HEK293T (cell line): ENCODE data around the gene KRTAP27-1.

ENCODE experiments used
- CTCF ChIA-PET: fragments of 350-600 bp; formaldehyde crosslinking; extraction: SDS; loops from one replicate; lab custom pipeline; 2021; ENCODE audit warnings: antibody characterized with exemption, inconsistent platforms; lab: Yijun Ruan, JAX
- POLR2A ChIA-PET: fragments of 350-600 bp; formaldehyde crosslinking; extraction: SDS; loops from one replicate; lab custom pipeline; 2020; ENCODE audit warnings: antibody characterized with exemption, inconsistent platforms; lab: Yijun Ruan, JAX
- DNase-seq: peaks from one replicate; pipeline ENCODE4 v3.0.0; 2012; ENCODE audit warnings: mixed read lengths; ENCODE audit errors: extremely low spot score
- ARNT ChIP-seq: fragments of 450-650 bp; IDR thresholded peaks from 2 replicates; pipeline ENCODE4 v1.6.1; 2017; ENCODE audit warnings: mild to moderate bottlenecking
- BHLHE40 ChIP-seq: fragments of 450-650 bp; IDR thresholded peaks from 2 replicates; pipeline ENCODE4 v1.6.1; 2016; ENCODE audit warnings: mild to moderate bottlenecking, moderate library complexity, borderline replicate concordance
- CTBP1 ChIP-seq: fragments of 450-650 bp; IDR thresholded peaks from 2 replicates; pipeline ENCODE4 v1.6.1; 2016; ENCODE audit warnings: borderline replicate concordance
- ELF4 ChIP-seq: fragments of 450-650 bp; IDR thresholded peaks from 2 replicates; pipeline ENCODE4 v1.6.1; 2017; ENCODE audit warnings: antibody characterized with exemption
- FOXA1 ChIP-seq: fragments of 450-650 bp; IDR thresholded peaks from 2 replicates; pipeline ENCODE4 v1.6.1; 2016; ENCODE audit warnings: mild to moderate bottlenecking
- FOXK2 ChIP-seq: fragments of 450-650 bp; IDR thresholded peaks from 2 replicates; pipeline ENCODE4 v1.6.1; 2016; ENCODE audit warnings: mild to moderate bottlenecking
- FOXM1 ChIP-seq: fragments of 450-650 bp; IDR thresholded peaks from 2 replicates; pipeline ENCODE4 v1.6.1; 2017; ENCODE audit warnings: mild to moderate bottlenecking, borderline replicate concordance
- HDGF ChIP-seq: fragments of 450-650 bp; IDR thresholded peaks from 2 replicates; pipeline ENCODE4 v1.6.1; 2017; ENCODE audit warnings: antibody characterized with exemption, borderline replicate concordance
- L3MBTL2 ChIP-seq: fragments of 450-650 bp; conservative IDR thresholded peaks from 2 replicates; pipeline ENCODE4 v1.6.1; 2016; ENCODE audit warnings: mild to moderate bottlenecking
- LEF1 ChIP-seq: fragments of 450-650 bp; IDR thresholded peaks from 2 replicates; pipeline ENCODE4 v1.6.1; 2017; ENCODE audit warnings: mild to moderate bottlenecking, borderline replicate concordance
- NFRKB ChIP-seq: fragments of 450-650 bp; IDR thresholded peaks from 2 replicates; pipeline ENCODE4 v1.6.1; 2016; ENCODE audit warnings: mild to moderate bottlenecking, moderate library complexity
- PKNOX1 ChIP-seq: fragments of 450-650 bp; IDR thresholded peaks from 2 replicates; pipeline ENCODE4 v1.6.1; 2016
- SP1 ChIP-seq: fragments of 450-650 bp; IDR thresholded peaks from 2 replicates; pipeline ENCODE4 v1.6.1; 2017
- SUZ12 ChIP-seq: fragments of 450-650 bp; IDR thresholded peaks from 2 replicates; pipeline ENCODE4 v1.6.1; 2016; ENCODE audit warnings: mild to moderate bottlenecking
- TARDBP ChIP-seq: fragments of 450-650 bp; IDR thresholded peaks from 2 replicates; pipeline ENCODE4 v1.6.1; 2016
- ZNF384 ChIP-seq: fragments of 450-650 bp; IDR thresholded peaks from 2 replicates; pipeline ENCODE4 v1.6.1; 2016

Gene KRTAP27-1

GRCh38 chr21:30326390-30326789 is 11.1 kb downstream of the KRTAP27-1 start:
- ChIA-PET CTCF (no interaction called here), POLR2A (no interaction called here)
- no peak for DNase-seq
- TF ChIP-seq FOXA1 (no peak), HDGF (no peak), BHLHE40 (no peak), ARNT (no peak), NFRKB (no peak), CTBP1 (no peak), LEF1 (no peak), SP1 (no peak), FOXK2 (no peak), L3MBTL2 (no peak), FOXM1 (no peak), PKNOX1 (no peak)

- no peak for DNase-seq
- CTCF ChIA-PET = no interaction called here
- POLR2A ChIA-PET = no interaction called here
- TF ChIP-seq CTBP1 (no peak), L3MBTL2 (no peak), SP1 (no peak), TARDBP (no peak), PKNOX1 (no peak), FOXM1 (no peak), FOXA1 (no peak), HDGF (no peak), BHLHE40 (no peak), NFRKB (no peak), LEF1 (no peak), ZNF384 (no peak), ARNT (no peak), FOXK2 (no peak)
These were observed 17.3 kb downstream of the KRTAP27-1 start, which contains the start of gene KRTAP26-1 for GRCh38 chr21:30320215-30320614. Gene KRTAP26-1, minus strand, starts transcription at chr21:30320315. Its CDS starts 280 bp downstream, at chr21:30320035.

- POLR2A ChIA-PET = no interaction called here
- no peak for DNase-seq
- CTCF ChIA-PET = no interaction called here
- TF ChIP-seq SUZ12 = no peak
- no peak for TF ChIP-seq FOXA1
- TF ChIP-seq FOXM1 = no peak
- TF ChIP-seq ARNT = no peak
- no peak for TF ChIP-seq PKNOX1
- no peak for TF ChIP-seq LEF1
- no peak for TF ChIP-seq NFRKB
- no peak for TF ChIP-seq ZNF384
- TF ChIP-seq FOXK2 = no peak
- no peak for TF ChIP-seq TARDBP
- TF ChIP-seq BHLHE40 = no peak
- TF ChIP-seq CTBP1 = no peak
- TF ChIP-seq ELF4 = no peak
These were observed 21.8 kb downstream of the KRTAP27-1 start for GRCh38 chr21:30315701-30316100.

- DNase-seq = no peak
- CTCF ChIA-PET = no interaction called here
- TF ChIP-seq BHLHE40 (no peak), FOXM1 (no peak), ARNT (no peak), SUZ12 (no peak), ELF4 (no peak)
- POLR2A ChIA-PET = no interaction called here
These were observed 30.6 kb downstream of the KRTAP27-1 start for GRCh38 chr21:30306884-30307283.

GRCh38 chr21:30305136-30305535 is 32.4 kb downstream of the KRTAP27-1 start:
- no peak for TF ChIP-seq SUZ12
- no peak for TF ChIP-seq LEF1
- no peak for TF ChIP-seq FOXM1
- TF ChIP-seq ZNF384 = no peak
- ChIA-PET CTCF (no interaction called here), POLR2A (no interaction called here)
- no peak for DNase-seq

- TF ChIP-seq ARNT = no peak
- TF ChIP-seq PKNOX1 = peak; percentile 54; the same call in 1 of the 2 replicates
- CTCF ChIA-PET = no interaction called here
These were observed 48.3 kb downstream of the KRTAP27-1 start, which contains the start of gene KRTAP25-1 for GRCh38 chr21:30289215-30289614. Gene KRTAP25-1, minus strand, starts transcription at chr21:30289514. Its CDS starts 24 bp downstream, at chr21:30289490.

More at GRCh38 chr21:30289215-30289614, 48.3 kb downstream of the KRTAP27-1 start, which contains the start of gene KRTAP25-1:
- POLR2A ChIA-PET = no interaction called here
- DNase-seq = no peak
